H1 (cell line): ENCODE data around the gene IKZF1. TPM values are rescaled to one million over a fixed set of nuclear protein-coding genes. Genes with fewer than 3 reads are reported as not detected.

ENCODE experiments used
- CTCF ChIA-PET: fragments of 300-600 bp; sonication (Branson Sonifier 250); formaldehyde crosslinking; loops from one replicate; lab custom pipeline; 2021; ENCODE audit not compliant: partially characterized antibody; lab: Charles Lee
- POLR2A ChIA-PET: fragments of 300-600 bp; sonication (Branson Sonifier 250); formaldehyde crosslinking; loops from one replicate; lab custom pipeline; 2021; ENCODE audit warnings: inconsistent platforms; ENCODE audit not compliant: partially characterized antibody; lab: Charles Lee
- DNase-seq, 2 experiments: peaks; one replicate each; pipeline versions ENCODE4 v3.0.0 to v3.0.0-alpha.2; 2010 to 2022; ENCODE audit warnings: low spot score in 2 of 2, low read depth in 1 of 2, mixed read lengths in 1 of 2
- FAIRE-seq: peaks from 2 replicates; lab custom pipeline; 2011; peaks lifted over from hg19 to GRCh38; lab: Jason Lieb, UNC
- H2AFZ ChIP-seq: 2 replicates; pipeline ENCODE4 v1.8.1; 2012; ENCODE audit warnings: low read length, inconsistent platforms
- H2AK5ac ChIP-seq: 2 replicates; pipeline ENCODE4 v1.6.1; 2013; ENCODE audit warnings: low read depth, low read length
- H2BK120ac ChIP-seq: replicated peaks from 2 replicates; pipeline ENCODE3; 2013; ENCODE audit warnings: low read depth, low read length, inconsistent platforms
- H2BK12ac ChIP-seq: 2 replicates; pipeline ENCODE4 v1.6.1; 2013; ENCODE audit warnings: low read depth, low read length
- H2BK15ac ChIP-seq: 2 replicates; pipeline ENCODE4 v1.6.1; 2013; ENCODE audit warnings: low read length
- H2BK20ac ChIP-seq: 2 replicates; pipeline ENCODE4 v1.6.1; 2013; ENCODE audit warnings: low read length
- H2BK5ac ChIP-seq: 2 replicates; pipeline ENCODE4 v1.6.1; 2013; ENCODE audit warnings: low read depth, low read length
- H3K14ac ChIP-seq: 2 replicates; pipeline ENCODE4 v1.6.1; 2013; ENCODE audit warnings: inconsistent platforms; ENCODE audit not compliant: insufficient read length
- H3K18ac ChIP-seq: 2 replicates; pipeline ENCODE4 v1.6.1; 2013; ENCODE audit warnings: low read length; ENCODE audit errors: extremely low read depth
- H3K23ac ChIP-seq: 2 replicates; pipeline ENCODE4 v1.6.1; 2013; ENCODE audit warnings: inconsistent platforms; ENCODE audit not compliant: insufficient read length
- H3K23me2 ChIP-seq: 2 replicates; pipeline ENCODE4 v1.6.1; 2013; ENCODE audit warnings: low read depth, low read length
- H3K27ac ChIP-seq: 2 replicates; pipeline ENCODE4 v1.6.1; 2011; ENCODE audit warnings: low read depth, low read length, inconsistent platforms
- H3K27me3 ChIP-seq, 4 experiments: replicated peaks in 1 of 4; 1 replicate in 1 of 4; 2 replicates in 3 of 4; pipeline versions ENCODE4 v1.6.1 to v1.8.1; 2011 to 2013; ENCODE audit warnings: low read length in 3 of 4, mild to moderate bottlenecking in 3 of 4, inconsistent platforms in 2 of 4, mixed read lengths in 2 of 4, moderate library complexity in 1 of 4; ENCODE audit not compliant: control insufficient read depth in 3 of 4, insufficient read depth in 3 of 4; ENCODE audit errors: extremely low read depth in 1 of 4
- H3K36me3 ChIP-seq, 4 experiments: 2 replicates each; pipeline versions ENCODE4 v1.6.1 to v1.8.1; 2011 to 2013; ENCODE audit warnings: mild to moderate bottlenecking in 4 of 4, low read length in 3 of 4, moderate library complexity in 2 of 4, control low read depth in 1 of 4, inconsistent platforms in 1 of 4; ENCODE audit not compliant: insufficient read depth in 4 of 4, control insufficient read depth in 2 of 4
- H3K4ac ChIP-seq: replicated peaks from 2 replicates; pipeline ENCODE3; 2013; ENCODE audit warnings: low read length, low read depth, mixed read lengths, inconsistent platforms; ENCODE audit not compliant: insufficient read length
- H3K4me1 ChIP-seq, 4 experiments: replicated peaks in 1 of 4; 1 replicate in 1 of 4; 2 replicates in 3 of 4; pipeline versions ENCODE4 v1.6.1 to v1.8.1; 2011 to 2013; ENCODE audit warnings: low read length in 3 of 4, inconsistent platforms in 2 of 4, mixed read lengths in 1 of 4; ENCODE audit not compliant: insufficient read depth in 4 of 4, control insufficient read depth in 3 of 4
- H3K4me2 ChIP-seq, 2 experiments: 2 replicates each; pipeline versions ENCODE4 v1.6.1 to v1.8.1; 2011 to 2013; ENCODE audit warnings: low read depth in 2 of 2, low read length in 2 of 2, control low read depth in 1 of 2, inconsistent platforms in 1 of 2, mild to moderate bottlenecking in 1 of 2; ENCODE audit not compliant: insufficient read depth in 1 of 2
- H3K4me3 ChIP-seq, 4 experiments: fragments of 200-600, 300-600 bp in 1 of 4; sonication (generic), shearing (Covaris generic), sonication (Bioruptor Twin) in 1 of 4; 2 replicates each; pipeline versions ENCODE4 v1.5.1 to v1.8.1; 2011 to 2016; ENCODE audit warnings: low read length in 4 of 4, low read depth in 3 of 4, control low read depth in 2 of 4, inconsistent platforms in 2 of 4, mild to moderate bottlenecking in 2 of 4, mixed read lengths in 1 of 4, moderate library complexity in 1 of 4; ENCODE audit not compliant: insufficient read depth in 2 of 4; ENCODE audit errors: extremely low read depth in 1 of 4
- H3K56ac ChIP-seq: replicated peaks from 2 replicates; pipeline ENCODE3; 2013; ENCODE audit warnings: low read depth, mild to moderate bottlenecking, mixed read lengths, low read length, inconsistent platforms; ENCODE audit not compliant: insufficient read length
- H3K79me1 ChIP-seq: 2 replicates; pipeline ENCODE4 v1.6.1; 2013; ENCODE audit warnings: low read depth, low read length, control low read depth
- H3K79me2 ChIP-seq, 2 experiments: 2 replicates each; pipeline versions ENCODE4 v1.6.1 to v1.8.1; 2012 to 2013; ENCODE audit warnings: low read length in 2 of 2, mild to moderate bottlenecking in 2 of 2, inconsistent platforms in 1 of 2; ENCODE audit not compliant: insufficient read depth in 2 of 2, control insufficient read depth in 1 of 2
- H3K9ac ChIP-seq, 4 experiments: replicated peaks in 1 of 4; 1 replicate in 1 of 4; 2 replicates in 3 of 4; pipeline versions ENCODE4 v1.6.1 to v1.8.1; 2011 to 2013; ENCODE audit warnings: low read depth in 3 of 4, low read length in 3 of 4, control low read depth in 2 of 4, mild to moderate bottlenecking in 2 of 4, moderate library complexity in 2 of 4, inconsistent platforms in 1 of 4; ENCODE audit errors: extremely low read depth in 1 of 4
- H3K9me3 ChIP-seq, 2 experiments: 2 replicates each; pipeline versions ENCODE4 v1.6.1 to v1.8.1; 2012 to 2013; ENCODE audit warnings: mild to moderate bottlenecking in 2 of 2, moderate library complexity in 2 of 2, control low read depth in 1 of 2, inconsistent platforms in 1 of 2, low read depth in 1 of 2, low read length in 1 of 2, mixed read lengths in 1 of 2; ENCODE audit not compliant: insufficient read depth in 2 of 2
- H4K20me1 ChIP-seq, 2 experiments: replicated peaks in 1 of 2; 2 replicates each; pipeline versions ENCODE3 to v1.8.1; 2011 to 2013; ENCODE audit warnings: inconsistent platforms in 2 of 2, low read length in 2 of 2, mild to moderate bottlenecking in 1 of 2; ENCODE audit not compliant: insufficient read depth in 2 of 2, control insufficient read depth in 1 of 2
- H4K5ac ChIP-seq: 2 replicates; pipeline ENCODE4 v1.6.1; 2013; ENCODE audit warnings: low read length, low read depth, mixed read lengths, inconsistent platforms; ENCODE audit not compliant: insufficient read length
- H4K8ac ChIP-seq: 2 replicates; pipeline ENCODE4 v1.8.0; 2013; ENCODE audit warnings: mild to moderate bottlenecking, moderate library complexity, low read length, inconsistent platforms; ENCODE audit not compliant: insufficient read depth; ENCODE audit errors: extremely low read depth
- H4K91ac ChIP-seq: replicated peaks from 2 replicates; pipeline ENCODE3; 2013; ENCODE audit warnings: low read length, mixed read lengths, inconsistent platforms; ENCODE audit not compliant: insufficient read length
- BRCA1 ChIP-seq: IDR thresholded peaks from 2 replicates; pipeline ENCODE4 v1.6.1; 2012; ENCODE audit warnings: low read depth, low read length, improper control_type of control experiment
- CHD2 ChIP-seq: IDR thresholded peaks from 2 replicates; pipeline ENCODE4 v1.6.1; 2012; ENCODE audit warnings: low read length, improper control_type of control experiment
- CTBP2 ChIP-seq: IDR thresholded peaks from 2 replicates; pipeline ENCODE4 v1.7.0; 2011; ENCODE audit warnings: borderline replicate concordance, mild to moderate bottlenecking, moderate library complexity, mixed read lengths, low read length; ENCODE audit not compliant: insufficient read depth, insufficient read length
- GTF2F1 ChIP-seq: IDR thresholded peaks from 2 replicates; pipeline ENCODE4 v1.6.1; 2012; ENCODE audit warnings: low read depth, low read length, improper control_type of control experiment, borderline replicate concordance
- JUN ChIP-seq: IDR thresholded peaks from 2 replicates; pipeline ENCODE4 v1.6.1; 2011; ENCODE audit warnings: low read depth, mild to moderate bottlenecking, improper control_type of control experiment, low read length
- KDM1A ChIP-seq: fragments of 200-600, 300-600 bp; sonication (generic); IDR thresholded peaks from 2 replicates; pipeline ENCODE4 v1.7.1; 2016; ENCODE audit warnings: mild to moderate bottlenecking, low read length, borderline replicate concordance
- RAD21 ChIP-seq, 2 experiments: IDR thresholded peaks in 1 of 2; conservative IDR thresholded peaks in 1 of 2; 2 replicates each; pipeline ENCODE4 v1.6.1; 2011; ENCODE audit warnings: low read depth in 2 of 2, low read length in 2 of 2, improper control_type of control experiment in 1 of 2, inconsistent platforms in 1 of 2, mild to moderate bottlenecking in 1 of 2, moderate library complexity in 1 of 2
- RXRA ChIP-seq: IDR thresholded peaks from 2 replicates; pipeline ENCODE4 v1.6.1; 2011; ENCODE audit warnings: low read depth, mild to moderate bottlenecking, low read length, moderate library complexity; ENCODE audit not compliant: insufficient read depth
- SAP30 ChIP-seq: fragments of 300-600 bp; sonication (generic); IDR thresholded peaks from 2 replicates; pipeline ENCODE4 v1.7.1; 2012; ENCODE audit warnings: low read length, moderate library complexity, mild to moderate bottlenecking, inconsistent platforms; ENCODE audit not compliant: insufficient read depth, insufficient replicate concordance
- SRF ChIP-seq: IDR thresholded peaks from 2 replicates; pipeline ENCODE4 v1.6.1; 2011; ENCODE audit warnings: mild to moderate bottlenecking, low read depth, low read length, moderate library complexity
- TAF7 ChIP-seq: optimal IDR thresholded peaks from 2 replicates; pipeline ENCODE3; 2011; ENCODE audit warnings: low read depth, mild to moderate bottlenecking, inconsistent platforms, low read length, moderate library complexity, borderline replicate concordance
- TBP ChIP-seq: IDR thresholded peaks from 2 replicates; pipeline ENCODE4 v1.6.1; 2011; ENCODE audit warnings: low read depth, low read length, improper control_type of control experiment
- WGBS, 2 experiments: shearing (Covaris generic) in 1 of 2; methylation state at CpG; one replicate each; pipeline versions ENCODE4 v1.1.6 to v1.1.7; 2013 to 2015; ENCODE audit warnings: low lambda C conversion rate in 2 of 2, mixed read lengths in 2 of 2, inconsistent platforms in 1 of 2, low coverage in 1 of 2, missing lambda C conversion rate in 1 of 2; ENCODE audit not compliant: insufficient replicate concordance in 2 of 2, insufficient coverage in 1 of 2, insufficient read length in 1 of 2; ENCODE audit errors: extremely low coverage in 1 of 2, missing lambda C conversion rate in 1 of 2; 5-methylcytosine and 5-hydroxymethylcytosine counted together
- polyA plus RNA-seq, 7 experiments: library from polyadenylated mRNA; depleted of rRNA in 3 of 7; stranded (reverse) in 5 of 7; unstranded in 2 of 7; fragments of >200 nt in 5 of 7; fragments of 200-250 nt in 2 of 7; gene quantifications; 1 replicate in 5 of 7; 2 replicates in 1 of 7; 4 replicates in 1 of 7; pipeline versions ENCODE4 v1.2.1 to v1.2.3, GENCODE V29; 2011 to 2013; ENCODE audit warnings: missing spikeins in 2 of 7, mixed read lengths in 2 of 7
- total RNA-seq: library from RNA; stranded (reverse); fragmentation: NEBNext Ultra II Directional; extraction: Animal tissue kit (Norgen Biotek cat#: 25700); gene quantifications from 2 replicates; pipeline ENCODE4 v1.2.1, GENCODE V29; 2021

IKZF1 gene
- total and polyA plus RNA-seq, 2 of the 8 experiments (the other 6 are each of a cell fraction or from before 2014, with no cell fraction given), result 0.74 to 1.5 TPM

DNA sequence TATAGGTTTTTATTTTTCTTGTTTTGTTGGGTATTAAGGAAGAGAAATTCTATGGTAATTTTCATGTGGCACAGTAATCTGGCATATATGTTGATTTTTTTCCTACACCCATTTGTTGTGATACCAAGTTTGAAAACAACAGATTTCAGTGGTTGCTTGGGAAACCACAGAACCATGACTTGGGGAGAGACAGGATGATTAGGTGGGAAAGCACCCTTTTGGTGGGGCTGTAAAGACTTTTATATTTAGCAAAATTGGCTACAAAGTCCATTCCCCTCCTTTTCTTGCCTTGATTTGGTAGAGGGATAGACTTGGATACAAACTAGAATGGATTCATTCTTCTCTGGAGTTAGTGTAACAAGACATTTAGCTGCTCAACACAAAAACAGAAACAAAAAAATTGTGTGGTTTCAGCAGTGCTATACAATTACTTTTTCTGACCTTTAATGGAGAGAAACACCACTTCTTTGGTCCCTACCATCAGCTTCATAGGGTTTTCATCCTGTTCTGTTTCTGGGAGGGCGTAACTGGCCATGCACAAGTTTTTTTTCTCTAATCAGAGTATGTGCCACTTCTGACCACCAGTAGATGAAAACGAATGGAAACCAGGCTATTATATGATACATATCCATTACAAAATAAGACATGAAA lies 92.9 kb downstream of the IKZF1 start:
- DNase-seq (no peak), FAIRE-seq (no peak)
- ChIA-PET CTCF (no interaction called here), POLR2A (no interaction called here)
- no peak overlapping the region for H3K18ac ChIP-seq
- H3K4me2 ChIP-seq, result no peak overlapping the region
- H2BK12ac ChIP-seq, result no peak overlapping the region
- no peak overlapping the region for H3K56ac ChIP-seq
- no peak overlapping the region for H3K14ac ChIP-seq
- H2BK20ac ChIP-seq, result no peak overlapping the region
- no peak overlapping the region for H2BK15ac ChIP-seq
- no peaks in the 10 kb centered on the region for H3K23me2 ChIP-seq
- no peak overlapping the region for H4K5ac ChIP-seq
- no peak overlapping the region for H3K9ac ChIP-seq
- H4K8ac ChIP-seq, result no peak overlapping the region
- H3K79me2 ChIP-seq, result no peaks in the 10 kb centered on the region
- no peak overlapping the region for H2AFZ ChIP-seq
- H3K4me1 ChIP-seq, result peaks cover 0 to 2% (median 0%) of the 10 kb centered on the region in 4 experiments; a peak in 1 of 7 replicates
- no peak overlapping the region for H4K91ac ChIP-seq
- H3K9me3 ChIP-seq, result no peaks in the 10 kb centered on the region
- H3K4me3 ChIP-seq, result no peak overlapping the region
- TF ChIP-seq CTBP2 (no peak), CHD2 (no peak), GTF2F1 (no peak), TBP (no peak), RAD21 (IDR thresholded peaks at IDR 0.05 in 1 of 2, conservative IDR thresholded peaks at IDR 0.05 in 1 of 2; ENCODE audit: low read depth in 2 of 2, low read length in 2 of 2) (no peak), SAP30 (no peak), SRF (no peak), RXRA (no peak), JUN (no peak), KDM1A (no peak), BRCA1 (no peak), TAF7 (no peak)
- H3K79me1 ChIP-seq, result no peaks in the 10 kb centered on the region
- no peak overlapping the region for H3K4ac ChIP-seq
- no peak overlapping the region for H3K27ac ChIP-seq
- H3K27me3 ChIP-seq, result no peaks in the 10 kb centered on the region
- H2AK5ac ChIP-seq, result no peak overlapping the region
- no peak overlapping the region for H3K23ac ChIP-seq
- H2BK5ac ChIP-seq, result no peak overlapping the region
- 78% methylated on average over 2 of the region's 2 CpGs; no CpG with 5 or more reads in 1 of the 2 experiments for WGBS, 2 experiments
- no peaks in the 10 kb centered on the region for H4K20me1 ChIP-seq
- no peak overlapping the region for H2BK120ac ChIP-seq
- H3K36me3 ChIP-seq, result no peaks in the 10 kb centered on the region
